GM19035 (cell line): Measurements from ENCODE around the gene ZFC3H1.
"Not testable (repeated sequence)": the region's sequence is repeated elsewhere in the genome, so short reads cannot be mapped to it uniquely, and the experiment has no call there.

Experiments used
- ATAC-seq: cut with Tn5 transposase; IDR thresholded peaks from one replicate; pipeline ENCODE4 v1.9.1; 2021; ENCODE audit not compliant: unreplicated experiment

ZFC3H1 gene

DNA sequence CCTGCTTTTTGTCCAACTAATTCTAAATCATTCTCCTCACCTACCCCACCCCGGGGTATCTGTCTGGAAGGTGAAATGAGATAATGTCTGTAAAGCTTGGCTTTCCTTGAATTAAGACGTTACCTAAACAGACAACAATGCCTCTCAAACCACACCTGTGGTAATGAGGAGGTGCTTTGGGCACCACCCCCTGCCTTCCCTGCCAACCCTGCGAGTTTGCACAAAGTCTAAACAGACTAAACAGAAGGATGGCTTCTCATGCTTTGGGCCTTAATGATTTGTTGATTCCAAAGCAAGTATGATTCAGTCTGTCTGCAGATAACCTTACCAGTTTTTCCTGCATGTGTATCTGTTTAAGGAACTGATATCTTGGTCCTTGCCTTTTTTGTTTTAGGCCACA, 82.4 kb downstream of the ZFC3H1 start:
- ATAC-seq: no peak

- ATAC-seq: no peak
These were observed 84.9 kb downstream of the ZFC3H1 start for GRCh38 chr12:71578694-71579258.

DNA sequence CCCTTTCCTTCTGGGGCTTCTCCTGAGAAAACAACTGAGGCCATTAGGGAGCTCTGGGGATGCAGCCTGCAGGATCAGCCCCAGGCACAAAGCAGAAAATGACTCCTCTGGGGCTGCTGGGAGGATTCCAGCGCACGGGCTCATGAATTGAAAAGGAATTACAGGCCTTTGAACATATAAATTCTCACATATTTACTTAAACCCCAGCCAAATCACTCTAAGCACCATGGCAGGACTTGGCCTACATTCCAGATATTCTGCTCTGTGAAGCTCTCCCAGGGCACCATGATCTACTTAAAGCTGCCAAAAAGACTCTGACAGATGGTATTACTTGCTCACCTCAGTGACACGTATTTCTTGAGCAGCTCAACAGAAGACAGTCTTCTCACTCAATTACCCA, 87.2 kb downstream of the ZFC3H1 start:
- no peak for ATAC-seq

DNA sequence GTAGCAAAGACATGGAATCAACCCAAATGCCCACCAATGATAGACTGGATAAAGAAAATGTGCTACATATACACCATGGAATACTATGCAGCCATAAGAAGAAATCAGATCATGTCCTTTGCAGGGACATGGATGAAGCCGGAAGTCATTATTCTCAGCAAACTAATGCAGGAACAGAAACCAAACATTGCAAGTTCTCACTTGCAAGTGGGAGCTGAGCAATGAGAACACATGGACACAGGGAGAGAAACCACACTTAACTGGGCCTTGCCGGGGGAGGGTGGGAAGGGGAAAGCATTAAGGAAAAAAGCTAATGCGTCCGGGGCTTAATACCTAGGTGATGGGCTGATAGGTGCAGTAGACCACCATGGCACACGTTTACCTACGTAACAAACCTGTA, 93.8 kb downstream of the ZFC3H1 start:
- ATAC-seq: not testable (repeated sequence)

- no peak for ATAC-seq
These were observed 96.1 kb downstream of the ZFC3H1 start for GRCh38 chr12:71567537-71567936.

GRCh38 chr12:71566655-71567054, 97.0 kb downstream of the ZFC3H1 start:
- no peak for ATAC-seq

DNA sequence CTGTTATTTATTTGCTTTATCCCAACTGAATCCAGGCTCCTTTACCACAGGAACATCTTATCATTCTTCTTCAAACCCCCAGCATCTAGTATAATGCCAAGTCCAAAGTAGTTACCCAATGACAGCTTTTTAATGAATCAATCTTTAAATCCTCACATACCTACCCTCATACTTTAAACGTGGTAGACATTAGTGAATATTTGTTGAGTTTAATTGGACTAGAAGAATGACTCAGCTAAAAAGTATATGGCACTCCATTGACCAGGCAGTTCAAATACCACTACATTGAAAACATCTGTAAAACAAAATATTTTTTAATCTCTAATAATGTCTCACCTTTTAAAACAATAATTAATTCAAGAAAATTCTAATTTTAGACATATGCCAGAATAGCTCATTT, 98.1 kb downstream of the ZFC3H1 start:
- no peak for ATAC-seq

DNA sequence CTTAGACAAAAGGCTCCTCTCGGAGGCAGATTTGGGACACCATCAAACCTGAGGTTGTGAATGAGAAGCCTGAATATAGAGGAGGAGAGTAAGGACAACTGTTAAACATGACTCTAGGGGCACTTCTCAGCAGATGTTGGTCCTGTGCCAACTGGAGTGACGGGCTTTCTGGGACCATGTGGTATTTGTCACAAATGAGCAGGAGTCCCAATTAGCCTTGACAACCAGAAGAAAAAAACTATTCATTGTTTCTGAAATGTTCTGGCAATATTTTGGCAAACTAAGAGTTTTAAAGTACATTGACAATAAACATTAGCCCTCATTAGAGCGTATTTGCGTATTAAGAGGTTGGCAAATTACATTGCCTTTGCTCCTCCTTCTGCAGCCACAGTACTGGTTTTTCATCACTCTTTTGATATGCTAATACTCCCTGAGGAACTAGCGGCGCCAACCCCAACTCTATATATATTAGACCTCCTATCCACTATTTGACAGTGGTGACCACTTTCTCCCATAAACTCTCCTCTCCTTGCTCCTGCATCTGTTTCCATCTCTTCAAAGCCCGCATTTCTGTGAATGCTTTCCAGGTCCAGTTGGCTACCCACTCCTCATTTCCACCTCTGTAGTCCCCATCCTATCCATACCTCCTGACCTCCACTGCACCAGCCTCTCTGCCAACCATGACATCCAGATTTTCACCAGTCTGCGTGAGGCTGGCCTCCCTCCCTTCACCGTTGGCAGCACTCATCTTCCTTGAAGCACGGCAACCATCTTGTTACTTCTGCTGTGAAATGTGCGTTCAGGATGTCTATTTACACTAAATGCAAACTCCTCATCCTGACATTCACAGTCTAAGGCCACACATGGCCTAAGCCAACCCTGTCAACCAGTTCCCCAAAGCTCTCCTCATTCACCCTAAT, 100.7 kb downstream of the ZFC3H1 start:
- ATAC-seq: no peak
